Measurements from ENCODE around the gene CAPZB. TPM values are rescaled to one million over a fixed set of nuclear protein-coding genes. Genes with fewer than 3 reads are reported as not detected.

Gene CAPZB
- total and polyA plus RNA-seq, 2 of the 4 experiments (the other 2 are of a cell fraction): 216 to 304 TPM

- Histone ChIP-seq H2AK5ac (ENCODE audit: low read depth, low read length) (no peak overlapping the region), H2AFZ (replicated peaks; ENCODE audit: low read length, poor library complexity) (no peak overlapping the region), H3K27me3 (ENCODE audit: control insufficient read depth, insufficient read depth, low read length) (no peaks in the 10 kb centered on the region), H3K4me2 (ENCODE audit: low read depth, low read length) (no peak overlapping the region), H3K36me3 (ENCODE audit: control insufficient read depth, insufficient read depth, low read length) (peaks cover 49% of the 10 kb centered on the region), H2BK5ac (ENCODE audit: low read depth, low read length, poor library complexity, severe bottlenecking) (no peak overlapping the region), H3K56ac (ENCODE audit: extremely low read depth, insufficient read depth, low read length) (no peak overlapping the region), H3K14ac (replicated peaks; ENCODE audit: low read depth, low read length) (no peak overlapping the region), H2BK15ac (ENCODE audit: low read depth, low read length) (no peak overlapping the region), H3K79me1 (ENCODE audit: low read depth in 1 of 2, low read length in 2 of 2) (peaks cover 0 to 4% of the 10 kb centered on the region in 2 experiments; a peak in 1 of 4 replicates), H3K18ac (ENCODE audit: low read depth, low read length) (no peak overlapping the region), H2BK120ac (ENCODE audit: low read depth, low read length) (no peak overlapping the region), H4K5ac (ENCODE audit: low read depth, low read length) (no peak overlapping the region), H3K9me1 (ENCODE audit: insufficient read depth, low read length) (peaks cover 9% of the 10 kb centered on the region; the same call in 1 of the 2 replicates), H3K23ac (ENCODE audit: low read depth, low read length) (no peak overlapping the region), H3K9ac (ENCODE audit: low read depth, low read length) (no peak overlapping the region), H4K8ac (ENCODE audit: low read depth in 2 of 2, low read length in 2 of 2) (no peak overlapping the region), H4K20me1 (ENCODE audit: insufficient read depth, low read length) (peaks cover 5% of the 10 kb centered on the region), H2AK9ac (replicated peaks; ENCODE audit: low read depth, low read length, poor library complexity) (no peak overlapping the region), H3K9me3 (ENCODE audit: control insufficient read depth, insufficient read depth, low read length) (no peaks in the 10 kb centered on the region), H3K4me3 (ENCODE audit: insufficient read depth, low read depth, low read length) (no peak overlapping the region), H2BK20ac (ENCODE audit: low read depth, low read length) (no peak overlapping the region), H3K4ac (ENCODE audit: low read depth, low read length) (no peak overlapping the region), H3K27ac (ENCODE audit: insufficient read depth, low read length) (no peak overlapping the region), H4K91ac (ENCODE audit: insufficient read depth, low read depth, low read length) (no peak overlapping the region), H3K4me1 (ENCODE audit: control insufficient read depth, insufficient read depth, low read length) (no peaks in the 10 kb centered on the region)
- no peak for TF ChIP-seq ELK1 (IDR thresholded peaks at IDR 0.05; ENCODE audit: borderline replicate concordance, low read depth, low read length)
- TF ChIP-seq CTCF (conservative IDR thresholded peaks at IDR 0.05; ENCODE audit: low read depth, low read length): no peak
- no peak for TF ChIP-seq MAFK (IDR thresholded peaks at IDR 0.05; ENCODE audit: low read depth, low read length)
- TF ChIP-seq RCOR1 (IDR thresholded peaks at IDR 0.05; ENCODE audit: insufficient replicate concordance, low read length): no peak
- no peak for TF ChIP-seq NFE2L2 (IDR thresholded peaks at IDR 0.05; ENCODE audit: low read depth, low read length)
- TF ChIP-seq BHLHE40 (IDR thresholded peaks at IDR 0.05; ENCODE audit: low read depth, low read length): no peak
- no peak for TF ChIP-seq RAD21 (IDR thresholded peaks at IDR 0.05; ENCODE audit: low read length)
- no peak for TF ChIP-seq CHD1 (IDR thresholded peaks at IDR 0.05; ENCODE audit: low read depth, low read length)
- no peak for TF ChIP-seq USF2 (IDR thresholded peaks at IDR 0.05; ENCODE audit: low read depth, low read length)
- no peak for TF ChIP-seq FOS (IDR thresholded peaks at IDR 0.05; ENCODE audit: low read depth, low read length)
- DNase-seq (no peak), ATAC-seq (ENCODE audit: low read depth) (no peak)
- in situ Hi-C loops (cut with MboI; ENCODE audit: low sequenced_read_pairs) (no loop called here), intact Hi-C loops (cut with micrococcal nuclease) (no loop called here), dilution Hi-C loops (cut with HindIII; ENCODE audit: low sequenced_read_pairs, unreplicated experiment) (no loop called here)
- CTCF ChIA-PET: no interaction called here
- BruUV-seq (replicated peaks): no TSS peak
- POLR2A ChIA-PET (ENCODE audit: unreplicated experiment): no interaction called here
- WGBS, 2 experiments (ENCODE audit: extremely low coverage in 2 of 2, insufficient read length in 1 of 2): 100% methylated on average over 3 of the region's 13 CpGs; no CpG with 5 or more reads in 1 of the 2 experiments
These were observed 156.2 kb downstream of the CAPZB start for GRCh38 chr1:19329188-19329587.
